Activated CD4-positive, alpha-beta T cell treated with anti-CD3 and anti-CD28 coated beads, Interleukin-2, amount 10 ng/mL, durations not matched to agents 24 days and 14 days (primary cell): Measurements from ENCODE around the gene SYNE1. TPM values are rescaled to one million over a fixed set of nuclear protein-coding genes. Genes with fewer than 3 reads are reported as not detected.

Source experiments
- DNase-seq: peaks from one replicate; pipeline ENCODE4 v3.0.0; 2022
- H3K27ac Mint-ChIP-seq: one replicate; pipeline ENCODE4 v1.8.0; 2022; ENCODE audit warnings: mild to moderate bottlenecking, mixed read lengths
- H3K27me3 Mint-ChIP-seq: one replicate; pipeline ENCODE4 v1.8.0; 2022; ENCODE audit warnings: mixed read lengths
- H3K36me3 Mint-ChIP-seq: one replicate; pipeline ENCODE4 v1.8.0; 2022; ENCODE audit warnings: low read depth, mild to moderate bottlenecking, mixed read lengths
- H3K4me1 Mint-ChIP-seq: one replicate; pipeline ENCODE4 v1.8.0; 2021; ENCODE audit warnings: mixed read lengths
- H3K4me3 Mint-ChIP-seq: one replicate; pipeline ENCODE4 v1.8.0; 2022; ENCODE audit warnings: mild to moderate bottlenecking, moderate library complexity, mixed read lengths
- H3K9me3 Mint-ChIP-seq: one replicate; pipeline ENCODE4 v1.8.0; 2021; ENCODE audit warnings: mixed read lengths
- intact Hi-C: fragments of 100-400 bp; cut with micrococcal nuclease; formaldehyde crosslinking; loops from one replicate; pipeline ENCODE4 v1.15.1; 2023
- total RNA-seq: library from RNA; stranded (reverse); gene quantifications from 2 replicates; pipeline ENCODE4 v1.2.3, GENCODE V29; 2022

The SYNE1 gene
- total RNA-seq, 1 donor from 2014 or later: 14.9 TPM

DNA sequence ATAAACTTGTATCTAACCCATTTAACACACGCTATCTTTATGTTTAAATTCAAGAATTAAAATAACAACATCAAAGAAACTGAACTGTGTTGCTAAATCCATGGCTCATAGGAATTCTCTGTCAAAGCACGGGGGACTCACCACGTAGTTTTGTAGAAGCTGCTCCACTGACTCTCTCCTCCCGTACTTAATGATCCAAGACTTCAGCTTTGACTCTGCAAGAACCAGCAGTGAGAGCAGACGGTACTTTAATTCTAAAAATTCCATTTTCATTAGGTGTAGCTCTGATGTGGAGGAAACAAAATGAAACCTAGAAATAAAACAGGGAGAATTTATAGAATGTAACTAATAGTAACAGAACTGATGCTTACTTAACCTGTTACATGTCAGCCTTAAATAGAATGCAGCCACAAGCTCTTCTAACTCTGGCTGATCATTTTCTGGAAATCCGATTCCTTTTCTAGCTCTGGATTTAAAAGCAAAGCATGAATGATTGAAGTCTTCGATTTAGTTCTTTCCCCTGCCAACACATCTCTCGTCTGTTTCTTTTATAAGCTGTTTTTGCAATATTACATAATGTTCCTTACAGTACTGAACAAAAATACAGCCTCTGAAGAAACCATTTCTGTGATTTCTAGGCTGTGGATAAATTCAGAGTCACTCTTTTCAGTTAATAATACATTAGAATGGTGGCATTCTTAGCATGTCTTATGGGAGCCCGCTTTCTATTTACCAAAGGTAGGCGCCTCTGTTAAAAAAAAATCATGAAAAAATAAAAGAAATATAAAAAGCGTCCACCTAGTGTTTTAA lies 165.5 kb downstream of the SYNE1 start:
- Mint-ChIP-seq H3K4me3 (no peak overlapping the region), H3K27ac (no peak overlapping the region), H3K9me3 (no peaks in the 10 kb centered on the region), H3K36me3 (no peaks in the 10 kb centered on the region), H3K27me3 (no peaks in the 10 kb centered on the region), H3K4me1 (no peaks in the 10 kb centered on the region)
- no peak for DNase-seq
- intact Hi-C loops: no loop called here

DNA sequence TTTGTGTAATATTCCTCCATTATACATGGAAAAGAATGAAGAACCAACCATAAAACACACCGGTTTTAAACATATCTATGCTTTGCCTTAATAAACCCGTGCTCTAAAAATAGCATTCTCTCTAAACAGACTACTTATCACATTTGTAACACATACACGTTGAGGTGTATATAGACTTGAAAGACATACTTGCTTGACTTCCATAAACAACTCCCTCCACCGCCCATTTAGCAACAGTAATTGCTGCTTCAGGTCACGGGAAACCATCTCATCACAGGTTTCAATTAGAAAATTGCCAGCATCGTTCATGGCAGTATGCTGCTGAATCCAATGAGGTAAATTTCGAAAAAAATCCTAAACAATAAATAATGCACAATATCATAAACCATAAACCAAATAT lies 174.0 kb downstream of the SYNE1 start:
- Mint-ChIP-seq H3K36me3 (no peaks in the 10 kb centered on the region), H3K4me1 (no peaks in the 10 kb centered on the region), H3K9me3 (no peaks in the 10 kb centered on the region), H3K27me3 (peaks cover 2% of the 10 kb centered on the region), H3K4me3 (no peak overlapping the region), H3K27ac (no peak overlapping the region)
- intact Hi-C loops: no loop called here
- no peak for DNase-seq

DNA sequence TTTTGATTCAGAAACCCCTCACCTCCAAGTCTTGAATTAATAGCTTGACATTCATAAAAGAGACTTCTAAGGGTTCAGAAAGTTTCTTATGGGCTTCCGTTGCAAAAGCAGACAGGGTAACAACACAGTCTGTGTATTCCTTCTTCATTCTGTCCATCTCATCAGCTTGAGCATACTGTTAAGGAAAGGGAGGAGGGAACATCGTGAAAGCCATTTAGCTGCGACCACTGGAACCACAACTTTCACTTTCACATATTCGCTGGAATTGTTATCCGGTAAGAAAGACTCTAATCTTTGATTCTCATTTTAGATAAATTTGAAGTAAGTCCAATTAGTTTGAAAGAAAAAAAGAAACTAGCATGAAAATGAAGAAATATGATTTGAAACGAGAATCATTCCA lies 174.4 kb downstream of the SYNE1 start:
- Mint-ChIP-seq H3K36me3 (no peaks in the 10 kb centered on the region), H3K4me3 (no peak overlapping the region), H3K27ac (no peak overlapping the region), H3K27me3 (peaks cover 2% of the 10 kb centered on the region), H3K4me1 (no peaks in the 10 kb centered on the region), H3K9me3 (no peaks in the 10 kb centered on the region)
- no peak for DNase-seq
- intact Hi-C loops: no loop called here

DNA sequence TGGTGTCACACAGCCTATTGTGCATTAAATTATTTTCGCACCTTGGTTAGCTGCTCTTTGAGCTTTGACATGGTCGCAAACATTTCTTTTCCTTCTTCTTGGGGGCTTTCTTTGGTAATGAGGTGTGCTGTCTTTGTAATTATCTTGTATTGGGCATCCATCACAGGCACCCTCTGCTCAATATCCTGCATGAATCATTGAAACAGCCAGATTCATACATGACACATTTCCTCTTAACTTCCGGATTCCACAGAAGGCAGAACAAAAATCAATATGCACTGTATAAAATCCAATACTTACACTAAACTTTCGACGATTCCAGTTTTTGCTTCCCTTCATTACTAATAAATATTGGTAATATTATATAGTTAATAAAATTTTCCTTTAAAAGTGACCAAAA lies 175.6 kb downstream of the SYNE1 start:
- H3K27me3 Mint-ChIP-seq: peaks cover 2% of the 10 kb centered on the region
- no peaks in the 10 kb centered on the region for H3K36me3 Mint-ChIP-seq
- H3K4me3 Mint-ChIP-seq: no peak overlapping the region
- DNase-seq: no peak
- no peaks in the 10 kb centered on the region for H3K4me1 Mint-ChIP-seq
- intact Hi-C loops: no loop called here
- H3K27ac Mint-ChIP-seq: no peak overlapping the region
- H3K9me3 Mint-ChIP-seq: no peaks in the 10 kb centered on the region

DNA sequence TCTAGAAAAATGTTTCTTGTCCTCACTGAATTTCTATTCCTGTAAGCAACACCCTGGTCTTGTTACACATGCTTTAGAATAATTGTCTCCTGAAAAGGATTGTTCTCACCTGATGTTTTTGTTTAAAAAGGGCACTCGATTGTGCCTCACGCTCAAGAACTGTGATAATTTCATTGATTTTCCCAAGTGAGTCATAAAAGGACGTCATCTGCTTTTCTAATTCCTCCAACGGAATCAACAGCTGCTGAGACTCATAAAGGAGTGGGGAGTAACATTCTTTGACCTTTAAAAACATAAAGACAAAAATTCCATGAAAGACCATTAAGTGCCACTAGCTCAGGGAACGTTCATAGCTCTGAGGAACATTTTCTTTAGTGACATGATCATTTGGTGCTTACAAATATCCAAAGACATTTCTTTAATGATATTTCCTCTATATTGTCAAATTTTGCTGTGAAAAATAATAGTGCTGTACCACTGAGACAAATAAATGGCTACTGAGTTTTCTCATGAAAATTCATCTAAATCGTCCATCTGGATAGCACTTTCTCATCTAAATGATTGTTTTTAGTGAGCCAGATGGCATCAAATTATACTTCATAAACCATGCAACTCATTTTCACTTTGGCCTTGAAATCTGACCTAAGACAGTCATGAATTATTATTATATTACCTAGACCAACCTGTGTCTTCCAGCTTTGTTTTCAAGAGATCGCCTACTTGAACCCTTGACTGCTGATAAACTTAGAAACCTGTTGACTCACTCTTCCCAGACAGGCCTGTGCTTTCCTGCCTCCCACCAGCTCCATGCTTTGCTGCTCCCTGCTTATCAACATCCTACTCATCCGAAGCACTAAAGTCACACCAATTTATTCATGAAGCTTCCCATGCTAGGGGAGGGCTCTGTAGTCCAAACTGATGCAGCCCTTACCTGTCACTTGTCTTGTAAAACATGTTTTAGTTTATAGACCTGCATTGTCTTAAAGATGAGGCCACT lies 178.2 kb downstream of the SYNE1 start:
- DNase-seq: no peak
- intact Hi-C loops: no loop called here
- H3K36me3 Mint-ChIP-seq: no peaks in the 10 kb centered on the region
- no peaks in the 10 kb centered on the region for H3K4me1 Mint-ChIP-seq
- H3K27me3 Mint-ChIP-seq: peaks cover 2% of the 10 kb centered on the region
- H3K4me3 Mint-ChIP-seq: no peak overlapping the region
- no peak overlapping the region for H3K27ac Mint-ChIP-seq
- H3K9me3 Mint-ChIP-seq: no peaks in the 10 kb centered on the region

DNA sequence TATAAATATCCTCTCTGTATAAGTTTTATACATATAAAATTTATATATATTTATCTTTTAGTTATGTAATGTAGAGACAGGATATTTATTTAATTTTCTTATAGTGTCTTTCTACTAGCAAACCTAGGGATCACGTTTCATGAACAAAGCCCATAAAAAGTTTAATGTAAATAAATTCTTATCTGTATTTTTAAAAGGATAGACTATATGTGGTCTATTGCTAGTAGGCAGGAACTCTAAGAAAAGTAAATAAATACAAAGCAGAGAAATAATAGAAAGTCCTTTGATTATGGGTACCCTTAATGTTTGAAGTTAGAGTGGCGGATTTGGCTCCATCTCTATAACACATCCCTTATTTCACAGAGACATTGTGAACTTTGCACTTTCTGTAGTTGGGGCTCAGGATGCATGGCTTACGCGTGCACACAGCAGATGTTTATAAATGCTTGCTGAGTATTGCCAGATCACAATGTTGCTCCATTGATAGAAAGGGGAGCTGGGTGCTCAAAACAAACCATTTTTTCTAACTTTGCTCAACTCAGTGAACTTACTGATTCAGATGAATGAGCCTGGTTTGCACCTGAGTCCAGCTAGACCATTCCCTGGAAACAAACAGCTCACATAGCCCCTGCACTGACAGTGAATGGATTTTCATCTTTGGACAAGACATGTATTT lies 179.1 kb downstream of the SYNE1 start:
- no peak overlapping the region for H3K27ac Mint-ChIP-seq
- intact Hi-C loops: no loop called here
- DNase-seq: no peak
- H3K9me3 Mint-ChIP-seq: no peaks in the 10 kb centered on the region
- no peaks in the 10 kb centered on the region for H3K4me1 Mint-ChIP-seq
- no peaks in the 10 kb centered on the region for H3K36me3 Mint-ChIP-seq
- H3K4me3 Mint-ChIP-seq: no peak overlapping the region
- H3K27me3 Mint-ChIP-seq: peaks cover 2% of the 10 kb centered on the region

DNA sequence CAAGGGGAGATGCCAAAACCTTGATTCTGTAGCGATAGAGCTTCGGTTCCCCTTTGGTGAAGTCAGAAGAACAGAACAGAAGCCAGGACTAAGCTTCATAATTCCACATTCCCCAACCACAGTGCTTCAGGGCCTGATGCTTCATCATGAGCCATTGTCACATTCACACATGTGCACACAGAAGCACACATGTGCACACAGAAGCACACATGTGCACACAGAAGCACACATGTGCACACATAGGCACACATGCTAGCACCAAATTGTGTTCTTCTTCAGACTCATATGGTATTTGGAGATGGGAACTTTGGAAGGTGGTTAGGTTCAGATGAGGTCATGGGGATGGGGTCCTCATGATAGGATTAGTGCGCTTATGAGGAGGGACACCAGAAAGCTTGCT lies 183.2 kb downstream of the SYNE1 start:
- Mint-ChIP-seq H3K27me3 (no peaks in the 10 kb centered on the region), H3K36me3 (no peaks in the 10 kb centered on the region), H3K4me1 (no peaks in the 10 kb centered on the region), H3K27ac (no peak overlapping the region), H3K4me3 (no peak overlapping the region), H3K9me3 (no peaks in the 10 kb centered on the region)
- DNase-seq: no peak
- intact Hi-C loops: no loop called here

DNA sequence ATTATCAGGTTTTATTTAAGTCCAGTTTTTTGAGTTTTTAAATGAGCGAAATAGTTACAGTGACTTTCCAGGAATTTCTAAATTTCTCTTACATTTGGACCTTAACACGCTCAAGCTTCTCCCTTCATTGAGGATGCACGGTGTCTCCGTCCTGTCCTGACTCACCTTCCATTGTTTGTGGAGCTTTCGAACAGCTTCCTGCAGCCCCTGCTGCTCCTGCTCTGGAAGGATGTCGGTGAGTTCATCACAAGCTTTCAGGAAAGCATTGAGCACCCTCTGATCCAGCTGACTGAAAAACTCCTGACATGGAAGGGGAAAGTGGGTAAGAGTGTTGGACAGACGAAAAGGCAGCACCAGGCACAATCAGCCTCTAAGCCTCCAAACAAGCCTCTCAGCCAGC lies 183.7 kb downstream of the SYNE1 start:
- no peak for DNase-seq
- Mint-ChIP-seq H3K4me1 (no peaks in the 10 kb centered on the region), H3K9me3 (no peaks in the 10 kb centered on the region), H3K27me3 (no peaks in the 10 kb centered on the region), H3K4me3 (no peak overlapping the region), H3K27ac (no peak overlapping the region), H3K36me3 (no peaks in the 10 kb centered on the region)
- intact Hi-C loops: no loop called here

DNA sequence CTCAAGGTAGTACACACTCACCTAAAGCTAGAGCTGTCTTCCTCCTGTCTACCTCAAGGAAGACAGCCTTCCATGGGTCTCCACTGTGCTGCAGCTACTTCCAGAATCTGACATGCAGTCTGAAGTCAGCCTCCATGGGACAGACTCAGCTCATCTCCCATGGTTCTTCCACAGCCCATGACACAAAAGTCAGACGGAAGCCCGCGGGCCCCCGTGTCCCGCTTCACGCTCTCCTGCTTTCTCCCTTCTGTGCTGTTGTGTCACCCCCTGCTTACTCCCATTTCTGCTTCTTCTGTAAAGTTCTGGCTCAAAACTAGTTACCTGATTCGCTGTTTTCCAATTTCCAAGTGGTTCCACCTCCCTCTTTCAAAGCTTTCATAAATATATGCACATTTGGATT lies 184.5 kb downstream of the SYNE1 start:
- Mint-ChIP-seq H3K4me1 (no peaks in the 10 kb centered on the region), H3K4me3 (no peak overlapping the region), H3K27ac (no peak overlapping the region), H3K9me3 (no peaks in the 10 kb centered on the region), H3K27me3 (no peaks in the 10 kb centered on the region), H3K36me3 (no peaks in the 10 kb centered on the region)
- intact Hi-C loops: no loop called here
- DNase-seq: no peak

DNA sequence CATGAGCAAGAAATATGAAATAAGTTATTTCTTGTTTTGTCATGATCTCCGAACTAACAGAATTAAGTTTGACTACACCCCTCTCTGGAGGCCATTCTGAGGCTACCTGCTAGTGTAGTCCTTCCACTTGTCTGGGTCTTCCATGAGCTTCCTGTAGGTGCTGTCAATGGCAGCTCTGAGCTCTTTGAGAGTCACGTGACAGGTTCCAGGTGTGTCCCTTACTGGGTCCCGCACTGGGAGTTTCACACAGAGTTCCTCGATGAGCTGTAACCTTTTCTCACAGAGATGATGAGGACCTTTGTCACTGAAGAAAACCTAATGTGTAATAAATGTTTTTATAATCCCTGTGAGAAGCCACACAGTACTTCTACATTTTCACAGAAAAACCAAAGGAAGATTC lies 186.6 kb downstream of the SYNE1 start:
- H3K4me1 Mint-ChIP-seq: no peaks in the 10 kb centered on the region
- intact Hi-C loops: no loop called here
- DNase-seq: no peak

DNA sequence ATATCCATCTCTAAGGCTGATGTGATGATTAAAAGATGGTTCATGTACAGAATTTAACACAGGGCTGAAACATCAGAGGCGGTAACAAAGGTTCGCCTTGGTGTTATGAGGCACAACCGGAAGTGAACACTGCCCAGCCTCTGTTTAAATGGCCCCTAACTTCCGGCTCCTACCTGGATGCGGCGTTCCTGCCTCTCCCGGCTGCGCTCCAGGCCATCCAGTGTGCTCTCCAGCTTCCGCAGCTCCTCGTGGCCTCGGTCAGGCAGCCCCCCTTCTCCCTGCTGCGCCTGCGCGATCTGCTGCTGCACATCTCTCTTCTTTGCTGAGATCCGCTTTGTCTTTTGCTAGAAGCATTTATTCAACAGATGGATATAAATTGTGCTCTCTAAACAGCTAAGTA lies 195.3 kb downstream of the SYNE1 start:
- Mint-ChIP-seq H3K9me3 (no peaks in the 10 kb centered on the region), H3K4me1 (no peaks in the 10 kb centered on the region), H3K36me3 (no peaks in the 10 kb centered on the region), H3K27ac (no peak overlapping the region), H3K4me3 (no peak overlapping the region), H3K27me3 (peaks cover 2% of the 10 kb centered on the region)
- no peak for DNase-seq
- intact Hi-C loops: no loop called here

More for the DNA sequence above, 186.6 kb downstream of the SYNE1 start:
- Mint-ChIP-seq H3K27me3 (no peaks in the 10 kb centered on the region), H3K36me3 (no peaks in the 10 kb centered on the region), H3K27ac (no peak overlapping the region), H3K4me3 (no peak overlapping the region), H3K9me3 (no peaks in the 10 kb centered on the region)

DNA sequence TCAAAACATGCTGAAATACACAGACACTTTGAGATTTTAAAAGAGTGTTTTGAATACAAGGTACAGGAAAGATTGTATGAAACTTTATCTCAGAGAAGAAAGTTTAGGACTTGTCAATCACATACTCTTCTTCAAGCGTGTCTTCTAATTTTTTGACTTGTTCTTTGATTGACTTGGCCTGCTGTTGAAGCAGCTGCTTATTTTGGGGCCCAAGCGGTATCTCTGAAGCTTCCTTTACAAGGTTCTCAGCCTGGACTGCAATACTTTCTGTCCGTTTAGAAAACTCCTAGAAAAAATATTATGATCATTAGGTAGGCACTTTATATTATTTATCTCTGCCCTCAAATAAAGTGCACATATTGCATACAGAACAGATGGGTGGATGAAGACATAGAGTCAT lies 201.3 kb downstream of the SYNE1 start:
- H3K9me3 Mint-ChIP-seq: no peaks in the 10 kb centered on the region
- H3K27ac Mint-ChIP-seq: no peak overlapping the region
- DNase-seq: no peak
- H3K36me3 Mint-ChIP-seq: no peaks in the 10 kb centered on the region
- no peak overlapping the region for H3K4me3 Mint-ChIP-seq
- intact Hi-C loops: no loop called here
- no peaks in the 10 kb centered on the region for H3K4me1 Mint-ChIP-seq
- peaks cover 5% of the 10 kb centered on the region for H3K27me3 Mint-ChIP-seq

DNA sequence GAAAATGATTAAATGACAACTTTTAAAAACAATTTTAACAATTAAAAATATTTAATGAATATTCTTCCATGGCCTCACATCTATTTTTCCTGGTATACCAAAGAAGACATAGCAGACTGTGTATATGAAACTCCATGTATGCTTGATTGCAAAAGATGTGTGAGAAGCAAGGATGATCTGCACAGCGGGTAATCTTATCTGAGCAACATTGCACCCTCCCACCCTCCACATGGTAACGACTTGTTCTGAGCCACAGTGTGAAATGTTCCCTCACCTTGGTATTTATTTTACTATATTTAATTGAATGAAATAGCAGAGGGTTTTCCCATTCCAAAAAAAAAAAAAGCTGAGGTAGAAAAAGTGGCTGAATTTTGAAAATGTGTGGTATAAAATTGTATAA lies 204.4 kb downstream of the SYNE1 start:
- Mint-ChIP-seq H3K27ac (no peak overlapping the region), H3K36me3 (no peaks in the 10 kb centered on the region), H3K4me1 (no peaks in the 10 kb centered on the region), H3K9me3 (no peaks in the 10 kb centered on the region), H3K27me3 (peaks cover 5% of the 10 kb centered on the region), H3K4me3 (no peak overlapping the region)
- intact Hi-C loops: no loop called here
- DNase-seq: no peak

DNA sequence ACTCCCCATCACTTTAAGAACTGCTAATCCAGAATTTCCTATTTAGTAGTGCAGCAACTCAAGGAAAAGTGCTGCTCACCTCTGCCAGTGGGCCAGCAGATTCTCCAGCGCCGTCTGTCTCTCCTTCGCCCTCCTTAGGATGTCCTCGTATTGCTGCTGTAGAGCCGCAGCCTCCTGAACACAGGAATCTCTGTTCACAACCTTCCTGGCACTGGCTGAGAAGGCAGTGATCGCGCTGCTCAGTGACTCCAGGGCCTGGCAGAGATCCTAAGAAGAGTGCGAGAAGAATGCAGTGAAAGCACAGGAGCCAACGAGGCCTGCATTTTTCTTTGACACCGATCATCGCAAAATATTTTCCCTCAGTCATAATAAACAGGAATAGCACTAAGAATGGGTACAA lies 209.0 kb downstream of the SYNE1 start:
- DNase-seq: no peak
- no peaks in the 10 kb centered on the region for H3K36me3 Mint-ChIP-seq
- intact Hi-C loops: no loop called here

More for the DNA sequence above, 209.0 kb downstream of the SYNE1 start:
- H3K4me1 Mint-ChIP-seq: no peaks in the 10 kb centered on the region
- no peak overlapping the region for H3K27ac Mint-ChIP-seq
- H3K27me3 Mint-ChIP-seq: peaks cover 9% of the 10 kb centered on the region
- H3K9me3 Mint-ChIP-seq: no peaks in the 10 kb centered on the region
- no peak overlapping the region for H3K4me3 Mint-ChIP-seq
